ENCODE data around the gene DARS1. TPM values are rescaled to one million over a fixed set of nuclear protein-coding genes. Genes with fewer than 3 reads are reported as not detected.

Gene DARS1
- polyA plus RNA-seq, 1 of the 3 experiments (the other 2 are of a cell fraction): 52.2 TPM

GRCh38 chr2:135948141-135948540, 37.3 kb downstream of the DARS1 start:
- no peaks in the 10 kb centered on the region for H3K27me3 ChIP-seq (ENCODE audit: insufficient read depth)
- TF ChIP-seq, protein P1, sequence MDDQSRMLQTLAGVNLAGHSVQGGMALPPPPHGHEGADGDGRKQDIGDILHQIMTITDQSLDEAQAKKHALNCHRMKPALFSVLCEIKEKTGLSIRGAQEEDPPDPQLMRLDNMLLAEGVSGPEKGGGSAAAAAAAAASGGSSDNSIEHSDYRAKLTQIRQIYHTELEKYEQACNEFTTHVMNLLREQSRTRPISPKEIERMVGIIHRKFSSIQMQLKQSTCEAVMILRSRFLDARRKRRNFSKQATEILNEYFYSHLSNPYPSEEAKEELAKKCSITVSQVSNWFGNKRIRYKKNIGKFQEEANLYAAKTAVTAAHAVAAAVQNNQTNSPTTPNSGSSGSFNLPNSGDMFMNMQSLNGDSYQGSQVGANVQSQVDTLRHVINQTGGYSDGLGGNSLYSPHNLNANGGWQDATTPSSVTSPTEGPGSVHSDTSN (IDR thresholded peaks at IDR 0.05): no peak
- no peak for TF ChIP-seq SIN3A (IDR thresholded peaks at IDR 0.05; ENCODE audit: borderline replicate concordance, low read depth, low read length)
- no peak for TF ChIP-seq TCF12 (IDR thresholded peaks at IDR 0.05)
- TF ChIP-seq, protein P2, sequence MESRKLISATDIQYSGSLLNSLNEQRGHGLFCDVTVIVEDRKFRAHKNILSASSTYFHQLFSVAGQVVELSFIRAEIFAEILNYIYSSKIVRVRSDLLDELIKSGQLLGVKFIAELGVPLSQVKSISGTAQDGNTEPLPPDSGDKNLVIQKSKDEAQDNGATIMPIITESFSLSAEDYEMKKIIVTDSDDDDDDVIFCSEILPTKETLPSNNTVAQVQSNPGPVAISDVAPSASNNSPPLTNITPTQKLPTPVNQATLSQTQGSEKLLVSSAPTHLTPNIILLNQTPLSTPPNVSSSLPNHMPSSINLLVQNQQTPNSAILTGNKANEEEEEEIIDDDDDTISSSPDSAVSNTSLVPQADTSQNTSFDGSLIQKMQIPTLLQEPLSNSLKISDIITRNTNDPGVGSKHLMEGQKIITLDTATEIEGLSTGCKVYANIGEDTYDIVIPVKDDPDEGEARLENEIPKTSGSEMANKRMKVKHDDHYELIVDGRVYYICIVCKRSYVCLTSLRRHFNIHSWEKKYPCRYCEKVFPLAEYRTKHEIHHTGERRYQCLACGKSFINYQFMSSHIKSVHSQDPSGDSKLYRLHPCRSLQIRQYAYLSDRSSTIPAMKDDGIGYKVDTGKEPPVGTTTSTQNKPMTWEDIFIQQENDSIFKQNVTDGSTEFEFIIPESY (IDR thresholded peaks at IDR 0.05; ENCODE audit: borderline replicate concordance, low read depth): no peak
- TF ChIP-seq, protein P3, sequence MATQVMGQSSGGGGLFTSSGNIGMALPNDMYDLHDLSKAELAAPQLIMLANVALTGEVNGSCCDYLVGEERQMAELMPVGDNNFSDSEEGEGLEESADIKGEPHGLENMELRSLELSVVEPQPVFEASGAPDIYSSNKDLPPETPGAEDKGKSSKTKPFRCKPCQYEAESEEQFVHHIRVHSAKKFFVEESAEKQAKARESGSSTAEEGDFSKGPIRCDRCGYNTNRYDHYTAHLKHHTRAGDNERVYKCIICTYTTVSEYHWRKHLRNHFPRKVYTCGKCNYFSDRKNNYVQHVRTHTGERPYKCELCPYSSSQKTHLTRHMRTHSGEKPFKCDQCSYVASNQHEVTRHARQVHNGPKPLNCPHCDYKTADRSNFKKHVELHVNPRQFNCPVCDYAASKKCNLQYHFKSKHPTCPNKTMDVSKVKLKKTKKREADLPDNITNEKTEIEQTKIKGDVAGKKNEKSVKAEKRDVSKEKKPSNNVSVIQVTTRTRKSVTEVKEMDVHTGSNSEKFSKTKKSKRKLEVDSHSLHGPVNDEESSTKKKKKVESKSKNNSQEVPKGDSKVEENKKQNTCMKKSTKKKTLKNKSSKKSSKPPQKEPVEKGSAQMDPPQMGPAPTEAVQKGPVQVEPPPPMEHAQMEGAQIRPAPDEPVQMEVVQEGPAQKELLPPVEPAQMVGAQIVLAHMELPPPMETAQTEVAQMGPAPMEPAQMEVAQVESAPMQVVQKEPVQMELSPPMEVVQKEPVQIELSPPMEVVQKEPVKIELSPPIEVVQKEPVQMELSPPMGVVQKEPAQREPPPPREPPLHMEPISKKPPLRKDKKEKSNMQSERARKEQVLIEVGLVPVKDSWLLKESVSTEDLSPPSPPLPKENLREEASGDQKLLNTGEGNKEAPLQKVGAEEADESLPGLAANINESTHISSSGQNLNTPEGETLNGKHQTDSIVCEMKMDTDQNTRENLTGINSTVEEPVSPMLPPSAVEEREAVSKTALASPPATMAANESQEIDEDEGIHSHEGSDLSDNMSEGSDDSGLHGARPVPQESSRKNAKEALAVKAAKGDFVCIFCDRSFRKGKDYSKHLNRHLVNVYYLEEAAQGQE (IDR thresholded peaks at IDR 0.05; ENCODE audit: low read depth, low read length): no peak
- no peak for TF ChIP-seq RAD21 (IDR thresholded peaks at IDR 0.05; ENCODE audit: low read length)
- TF ChIP-seq JUND (IDR thresholded peaks at IDR 0.05): no peak
- TF ChIP-seq IRF3 (IDR thresholded peaks at IDR 0.05; ENCODE audit: low read depth, low read length): no peak
- no peak for TF ChIP-seq FOSL2 (IDR thresholded peaks at IDR 0.05; ENCODE audit: borderline replicate concordance, low read depth)
- ChIA-PET POLR2A (no interaction called here), CTCF (interaction anchor here (1.1 to 1.6 kb wide), 3 partner anchors 10 to 33 kb away, joined by 4 to 5 read pairs (median 5); no protein-coding TSS in a partner anchor)
- no peak overlapping the region for H3K9ac ChIP-seq
- peaks cover 7% of the 10 kb centered on the region for H3F3A ChIP-seq (replicated peaks; ENCODE audit: insufficient read depth)
- DNase-seq: no peak
- 100% methylated on average over 1 of the region's 1 CpG for WGBS (ENCODE audit: low lambda C conversion rate)
- H3K27ac ChIP-seq (ENCODE audit: low read depth in 2 of 2, low read length in 1 of 2): peak overlapping the region in 1 of 2 experiments; percentile 60; a peak in 2 of 4 replicates
- no peaks in the 10 kb centered on the region for H3K9me3 ChIP-seq
- peaks cover 33% of the 10 kb centered on the region for H3K79me2 ChIP-seq (ENCODE audit: insufficient read depth)
- no peaks in the 10 kb centered on the region for H3K9me2 ChIP-seq
- H3K4me3 ChIP-seq (ENCODE audit: low read depth in 2 of 2, low read length in 1 of 2): no peak overlapping the region
- no peak overlapping the region for H3K4me2 ChIP-seq
- H3K36me3 ChIP-seq (replicated peaks in 1 of 2; ENCODE audit: control insufficient read depth in 1 of 2, insufficient read depth in 2 of 2, low read length in 1 of 2): peaks cover 5 to 32% of the 10 kb centered on the region in 2 experiments
- H4K20me1 ChIP-seq (ENCODE audit: insufficient read depth): peaks cover 46% of the 10 kb centered on the region
- no peak overlapping the region for H2AFZ ChIP-seq (ENCODE audit: low read depth)
- peaks cover 2 to 7% of the 10 kb centered on the region in 2 experiments; a peak in 3 of 4 replicates for H3K4me1 ChIP-seq (ENCODE audit: control insufficient read depth in 1 of 2, insufficient read depth in 2 of 2, low read depth in 1 of 2, low read length in 1 of 2)

Measured in SK-N-SH (cell line).